ENCODE measurements around the gene AUP1. TPM values are rescaled to one million over a fixed set of nuclear protein-coding genes. Genes with fewer than 3 reads are reported as not detected.

Gene AUP1
- total and polyA plus RNA-seq, 2 of the 8 experiments (the other 6 are each of a cell fraction or from before 2014, with no cell fraction given): 83.4 to 121 TPM

DNA sequence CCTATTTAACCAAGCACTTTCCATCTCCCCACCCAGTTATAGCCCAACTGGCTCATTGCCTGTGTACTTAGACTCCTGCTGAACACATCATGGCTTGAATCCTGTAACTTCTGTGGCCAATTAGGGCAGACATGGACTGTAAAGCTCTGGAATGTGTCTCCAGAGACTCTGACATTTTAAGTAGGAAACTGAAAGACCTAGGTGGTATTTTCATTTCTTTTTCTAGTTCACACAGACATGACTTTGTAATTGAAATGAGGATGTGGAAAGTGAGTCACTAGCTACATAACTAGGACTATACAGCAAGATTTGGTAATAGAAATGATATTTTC, 37.2 kb upstream of the AUP1 start:
- no peak overlapping the region for H4K8ac ChIP-seq (ENCODE audit: extremely low read depth, insufficient read depth, low read length)
- no peak overlapping the region for H3K23ac ChIP-seq (ENCODE audit: insufficient read length)
- H3K4me3 ChIP-seq (ENCODE audit: extremely low read depth in 1 of 4, insufficient read depth in 2 of 4, low read depth in 3 of 4, low read length in 4 of 4): no peak overlapping the region
- no peak for DNase-seq (ENCODE audit: low read depth in 1 of 2, low spot score in 2 of 2)
- no peak overlapping the region for H2BK12ac ChIP-seq (ENCODE audit: low read depth, low read length)
- CTCF ChIA-PET (ENCODE audit: partially characterized antibody): interaction anchor here (1.3 to 4.4 kb wide), 4 partner anchors 8 to 20 kb away, joined by 3 to 24 read pairs (median 6); no protein-coding TSS in a partner anchor
- no peak overlapping the region for H3K14ac ChIP-seq (ENCODE audit: insufficient read length)
- no peak overlapping the region for H2AK5ac ChIP-seq (ENCODE audit: low read depth, low read length)
- H3K9me3 ChIP-seq (ENCODE audit: insufficient read depth in 2 of 2, low read depth in 1 of 2, low read length in 1 of 2): no peaks in the 10 kb centered on the region
- H3K4me2 ChIP-seq (ENCODE audit: insufficient read depth in 1 of 2, low read depth in 2 of 2, low read length in 2 of 2): no peak overlapping the region
- H2BK120ac ChIP-seq (replicated peaks; ENCODE audit: low read depth, low read length): no peak overlapping the region
- no peak overlapping the region for H3K56ac ChIP-seq (replicated peaks; ENCODE audit: insufficient read length, low read depth, low read length)
- no peak overlapping the region for H2AFZ ChIP-seq (ENCODE audit: low read length)
- no peak overlapping the region for H3K18ac ChIP-seq (ENCODE audit: extremely low read depth, low read length)
- H2BK5ac ChIP-seq (ENCODE audit: low read depth, low read length): no peak overlapping the region
- H3K4me1 ChIP-seq (replicated peaks in 1 of 4; ENCODE audit: control insufficient read depth in 3 of 4, insufficient read depth in 4 of 4, low read length in 3 of 4): no peaks in the 10 kb centered on the region
- no peaks in the 10 kb centered on the region for H3K36me3 ChIP-seq (ENCODE audit: control insufficient read depth in 2 of 4, insufficient read depth in 4 of 4, low read length in 3 of 4)
- H3K27ac ChIP-seq (ENCODE audit: low read depth, low read length): no peak overlapping the region
- FAIRE-seq: no peak
- H3K23me2 ChIP-seq (ENCODE audit: low read depth, low read length): peaks cover 2% of the 10 kb centered on the region; the same call in 1 of the 2 replicates
- H3K9ac ChIP-seq (replicated peaks in 1 of 4; ENCODE audit: extremely low read depth in 1 of 4, low read depth in 3 of 4, low read length in 3 of 4): no peak overlapping the region
- no peak overlapping the region for H4K91ac ChIP-seq (replicated peaks; ENCODE audit: insufficient read length, low read length)
- 0 out of 2 replicates have a peak, but pooled peaks cover 2% of the 10 kb centered on the region for H3K79me1 ChIP-seq (ENCODE audit: low read depth, low read length)
- no peaks in the 10 kb centered on the region for H3K79me2 ChIP-seq (ENCODE audit: control insufficient read depth in 1 of 2, insufficient read depth in 2 of 2, low read length in 2 of 2)
- H3K4ac ChIP-seq (replicated peaks; ENCODE audit: insufficient read length, low read depth, low read length): no peak overlapping the region
- TF ChIP-seq FOSL1 (IDR thresholded peaks at IDR 0.05; ENCODE audit: insufficient read depth, low read depth, low read length): no peak
- no peak for TF ChIP-seq SAP30 (IDR thresholded peaks at IDR 0.05; ENCODE audit: insufficient read depth, insufficient replicate concordance, low read length)
- TF ChIP-seq HDAC2 (IDR thresholded peaks at IDR 0.05; ENCODE audit: borderline replicate concordance in 1 of 2, low read depth in 2 of 2, low read length in 2 of 2): no peak
- TF ChIP-seq MAFK (IDR thresholded peaks at IDR 0.05; ENCODE audit: low read depth, low read length): no peak
- H4K5ac ChIP-seq (ENCODE audit: insufficient read length, low read depth, low read length): no peak overlapping the region
- no peak overlapping the region for H2BK20ac ChIP-seq (ENCODE audit: low read length)
- no peak overlapping the region for H2BK15ac ChIP-seq (ENCODE audit: low read length)
- H4K20me1 ChIP-seq (replicated peaks in 1 of 2; ENCODE audit: control insufficient read depth in 1 of 2, insufficient read depth in 2 of 2, low read length in 2 of 2): no peaks in the 10 kb centered on the region
- POLR2A ChIA-PET (ENCODE audit: partially characterized antibody): no interaction called here
- H3K27me3 ChIP-seq (replicated peaks in 1 of 4; ENCODE audit: control insufficient read depth in 3 of 4, extremely low read depth in 1 of 4, insufficient read depth in 3 of 4, low read length in 3 of 4): peaks cover 0 to 2% (median 0%) of the 10 kb centered on the region in 4 experiments; a peak in 1 of 7 replicates
